HCT116 (cell line): ENCODE results near the gene BNC2. TPM values are rescaled to one million over a fixed set of nuclear protein-coding genes. Genes with fewer than 3 reads are reported as not detected.

Source experiments
- ATAC-seq: fragments of 200-7000 bp; cut with Tn5 transposase; 2 replicates; pipeline ENCODE4 v1.9.1; 2020; ENCODE audit warnings: mild to moderate bottlenecking, moderate library complexity
- BruUV-seq: library from RNA; stranded (reverse); fragments of 400-500 nt; replicated peaks from 2 replicates; lab custom pipeline; 2021; lab: Mats Ljungman, UMichigan
- CTCF ChIA-PET: fragments of 300-600 bp; sonication (Branson Sonifier 250); formaldehyde crosslinking; loops from one replicate; lab custom pipeline; 2021; ENCODE audit warnings: antibody characterized with exemption; lab: Charles Lee
- POLR2A ChIA-PET: fragments of 300-600, 350-600 bp; sonication (Branson Sonifier 250); formaldehyde crosslinking; loops from one replicate; lab custom pipeline; 2021; ENCODE audit warnings: antibody characterized with exemption; lab: Charles Lee
- RAD21 ChIA-PET, 2 experiments: fragments of 300-600 bp; sonication (Branson Sonifier 250); formaldehyde crosslinking; loops; one replicate each; lab custom pipeline; 2023; ENCODE audit warnings: low total read pairs in 2 of 2; ENCODE audit not compliant: uncharacterized antibody in 2 of 2, unreplicated experiment in 2 of 2, low non-redundant PET in 1 of 2; lab: Charles Lee
- DNase-seq: peaks from one replicate; pipeline ENCODE4 v3.0.0-alpha.2; 2010; ENCODE audit warnings: low read depth, low spot score
- H2AFZ ChIP-seq: fragments of 200-600 bp; shearing (Covaris generic), sonication (generic); 2 replicates; pipeline ENCODE4 v1.6.1; 2017; ENCODE audit warnings: low read depth, mixed run types, mixed read lengths, antibody characterized with exemption, low read length; ENCODE audit not compliant: poor library complexity, severe bottlenecking
- H3K27ac ChIP-seq: 2 replicates; pipeline ENCODE4 v1.5.1; 2012; ENCODE audit warnings: low read depth, low read length
- H3K27me3 ChIP-seq: fragments of 200-600 bp; sonication (generic); 2 replicates; pipeline ENCODE4 v1.6.1; 2016; ENCODE audit warnings: mixed run types, low read length, mixed read lengths; ENCODE audit not compliant: insufficient read depth
- H3K36me3 ChIP-seq, 2 experiments: fragments of 200-500 bp in 1 of 2; fragments of 200-600 bp in 1 of 2; sonication (Bioruptor generic) in 1 of 2; sonication (generic) in 1 of 2; 2 replicates each; pipeline versions ENCODE4 v1.5.1 to v1.6.1; 2014 to 2016; ENCODE audit warnings: low read length in 2 of 2, inconsistent platforms in 1 of 2, mixed read lengths in 1 of 2, mixed run types in 1 of 2; ENCODE audit not compliant: insufficient read depth in 2 of 2, control insufficient read depth in 1 of 2
- H3K4me1 ChIP-seq, 2 experiments: fragments of 200-600 bp in 1 of 2; sonication (generic) in 1 of 2; 2 replicates each; pipeline versions ENCODE4 v1.5.1 to v1.6.1; 2012 to 2017; ENCODE audit warnings: low read length in 2 of 2, inconsistent platforms in 1 of 2, mild to moderate bottlenecking in 1 of 2, mixed read lengths in 1 of 2, mixed run types in 1 of 2, moderate library complexity in 1 of 2; ENCODE audit not compliant: insufficient read depth in 2 of 2, control insufficient read depth in 1 of 2
- H3K4me2 ChIP-seq: fragments of 200-600 bp; sonication (generic); 2 replicates; pipeline ENCODE4 v1.6.1; 2017; ENCODE audit warnings: mixed run types, low read length, mixed read lengths
- H3K4me3 ChIP-seq, 2 experiments: fragments of 200-600 bp in 1 of 2; sonication (generic) in 1 of 2; replicated peaks in 1 of 2; 2 replicates each; pipeline ENCODE4 v1.5.1; 2011 to 2016; ENCODE audit warnings: low read length in 2 of 2, control low read depth in 1 of 2, low read depth in 1 of 2, mild to moderate bottlenecking in 1 of 2, mixed read lengths in 1 of 2, mixed run types in 1 of 2
- H3K79me2 ChIP-seq: fragments of 200-600 bp; sonication (generic); 2 replicates; pipeline ENCODE4 v1.6.1; 2017; ENCODE audit warnings: mild to moderate bottlenecking, mixed run types, low read length, moderate library complexity, mixed read lengths; ENCODE audit not compliant: insufficient read depth
- H3K9ac ChIP-seq: fragments of 200-600 bp; sonication (generic); 2 replicates; pipeline ENCODE4 v1.6.1; 2016; ENCODE audit warnings: low read length, mixed read lengths
- H3K9me2 ChIP-seq: fragments of 200-600 bp; sonication (generic), shearing (Covaris generic); 2 replicates; pipeline ENCODE4 v1.6.1; 2017; ENCODE audit warnings: mixed run types, mild to moderate bottlenecking, moderate library complexity; ENCODE audit not compliant: insufficient read depth
- H3K9me3 ChIP-seq, 2 experiments: fragments of 200-500 bp in 1 of 2; fragments of 200-600 bp in 1 of 2; sonication (Bioruptor generic) in 1 of 2; sonication (generic) in 1 of 2; 2 replicates each; pipeline ENCODE4 v1.6.1; 2014 to 2017; ENCODE audit warnings: low read length in 2 of 2, mixed read lengths in 2 of 2, inconsistent platforms in 1 of 2, low read depth in 1 of 2, mild to moderate bottlenecking in 1 of 2, mixed run types in 1 of 2, moderate library complexity in 1 of 2; ENCODE audit not compliant: control insufficient read depth in 1 of 2, insufficient read depth in 1 of 2
- H4K20me1 ChIP-seq: fragments of 200-600 bp; sonication (generic), shearing (Covaris generic); 2 replicates; pipeline ENCODE4 v1.6.1; 2017; ENCODE audit warnings: mixed run types, mild to moderate bottlenecking, moderate library complexity; ENCODE audit not compliant: insufficient read depth
- CEBPB ChIP-seq: IDR thresholded peaks from 2 replicates; pipeline ENCODE4 v1.6.1; 2012; ENCODE audit warnings: low read depth
- CTCF ChIP-seq, 3 experiments: fragments of 200-600 bp in 1 of 3; sonication (generic) in 1 of 3; IDR thresholded peaks in 2 of 3; conservative IDR thresholded peaks in 1 of 3; 2 replicates each; pipeline ENCODE4 v1.5.1; 2012 to 2017; ENCODE audit warnings: low read depth in 2 of 3, low read length in 2 of 3, antibody characterized with exemption in 1 of 3, borderline replicate concordance in 1 of 3, control low read depth in 1 of 3, mild to moderate bottlenecking in 1 of 3, mixed read lengths in 1 of 3, mixed run types in 1 of 3, moderate library complexity in 1 of 3; ENCODE audit not compliant: insufficient read depth in 1 of 3
- ELF1 ChIP-seq: IDR thresholded peaks from 2 replicates; pipeline ENCODE4 v1.6.1; 2012; ENCODE audit warnings: low read depth, borderline replicate concordance
- EZH2phosphoT487 ChIP-seq: fragments of 200-600 bp; IDR thresholded peaks from 2 replicates; pipeline ENCODE4 v1.6.1; 2018; ENCODE audit warnings: antibody characterized with exemption, borderline replicate concordance
- FOSL1 ChIP-seq: IDR thresholded peaks from 2 replicates; pipeline ENCODE4 v1.6.1; 2012; ENCODE audit warnings: low read depth
- MAX ChIP-seq: IDR thresholded peaks from 2 replicates; pipeline ENCODE4 v1.6.1; 2012
- RAD21 ChIP-seq: IDR thresholded peaks from 2 replicates; pipeline ENCODE4 v1.6.1; 2012; ENCODE audit warnings: low read depth, mild to moderate bottlenecking
- SP1 ChIP-seq: IDR thresholded peaks from 2 replicates; pipeline ENCODE4 v1.6.1; 2012; ENCODE audit warnings: low read depth
- ZBTB33 ChIP-seq: IDR thresholded peaks from 2 replicates; pipeline ENCODE4 v1.6.1; 2011; ENCODE audit warnings: mild to moderate bottlenecking, low read length, moderate library complexity; ENCODE audit not compliant: insufficient replicate concordance; ENCODE audit errors: extremely low read depth
- intact Hi-C: fragments of 100-400 bp; cut with micrococcal nuclease; formaldehyde crosslinking; loops from 2 replicates; pipeline ENCODE4 v1.10.0; 2022
- total RNA-seq: library from RNA; stranded (reverse); gene quantifications from one replicate; pipeline ENCODE4 v1.2.1, GENCODE V29; 2021; ENCODE audit not compliant: unreplicated experiment

The BNC2 gene
- total RNA-seq, 1 experiment from 2014 or later = 0.37 TPM

GRCh38 chr9:16545639-16546038 lies 324.8 kb downstream of the BNC2 start:
- ChIA-PET RAD21 (no interaction called here), POLR2A (no interaction called here)
- H3K27ac ChIP-seq = no peak overlapping the region
- no peak overlapping the region for H3K4me3 ChIP-seq
- H3K9ac ChIP-seq = no peak overlapping the region
- no peak overlapping the region for H2AFZ ChIP-seq
- H3K36me3 ChIP-seq = no peaks in the 10 kb centered on the region; a peak in 1 of 4 replicates
- no peak overlapping the region for H3K4me2 ChIP-seq
- no peaks in the 10 kb centered on the region for H3K4me1 ChIP-seq
- H3K79me2 ChIP-seq = no peaks in the 10 kb centered on the region
- DNase-seq (no peak), ATAC-seq (no peak)
- BruUV-seq = no TSS peak
- intact Hi-C loops = no loop called here
- H3K9me2 ChIP-seq = no peaks in the 10 kb centered on the region
- H3K9me3 ChIP-seq = no peaks in the 10 kb centered on the region
- no peak for TF ChIP-seq RAD21
- TF ChIP-seq CEBPB = no peak
- no peak for TF ChIP-seq MAX
- TF ChIP-seq, all 23 proteins: peak for 0
- Histone ChIP-seq H3K27me3 (peaks cover 25% of the 10 kb centered on the region; the same call in 1 of the 2 replicates), H4K20me1 (no peaks in the 10 kb centered on the region)
- CTCF ChIA-PET = no interaction called here

- no TSS peak for BruUV-seq
- Histone ChIP-seq H3K4me3 (no peak overlapping the region), H3K4me2 (no peak overlapping the region), H3K9me3 (no peaks in the 10 kb centered on the region), H3K79me2 (no peaks in the 10 kb centered on the region), H3K4me1 (no peaks in the 10 kb centered on the region), H3K27ac (no peak overlapping the region), H2AFZ (no peak overlapping the region), H3K9me2 (no peaks in the 10 kb centered on the region), H3K27me3 (peaks cover 26% of the 10 kb centered on the region; the same call in 1 of the 2 replicates), H3K36me3 (no peaks in the 10 kb centered on the region; a peak in 1 of 4 replicates), H4K20me1 (no peaks in the 10 kb centered on the region), H3K9ac (no peak overlapping the region)
- ATAC-seq (no peak), DNase-seq (no peak)
- TF ChIP-seq ELF1 = no peak
- TF ChIP-seq ZBTB33 = no peak
- no peak for TF ChIP-seq FOSL1
- no peak for TF ChIP-seq EZH2phosphoT487
- no peak for TF ChIP-seq CTCF (IDR thresholded peaks at IDR 0.05 in 2 of 3, conservative IDR thresholded peaks at IDR 0.05 in 1 of 3; ENCODE audit: borderline replicate concordance in 1 of 3, insufficient read depth in 1 of 3, low read depth in 2 of 3, low read length in 2 of 3)
- TF ChIP-seq CEBPB = no peak
- TF ChIP-seq SP1 = no peak
- TF ChIP-seq RAD21 = no peak
- ChIA-PET POLR2A (no interaction called here), RAD21 (no interaction called here), CTCF (no interaction called here)
- intact Hi-C loops = no loop called here
Observed at GRCh38 chr9:16544842-16545241, 325.6 kb downstream of the BNC2 start.
